H1 (cell line): Measurements from ENCODE around the gene CCDC71. TPM values are rescaled to one million over a fixed set of nuclear protein-coding genes. Genes with fewer than 3 reads are reported as not detected.

ENCODE experiments used
- BRCA1 ChIP-seq: IDR thresholded peaks from 2 replicates; pipeline ENCODE4 v1.6.1; 2012; ENCODE audit warnings: low read depth, low read length, improper control_type of control experiment
- CBX8 ChIP-seq: fragments of 300-800, 300-1000 bp; sonication (generic); IDR thresholded peaks from 2 replicates; pipeline ENCODE4 v1.7.1; 2016; ENCODE audit warnings: low read depth, low read length, borderline replicate concordance
- CHD1 ChIP-seq: IDR thresholded peaks from 2 replicates; pipeline ENCODE4 v1.6.1; 2012; ENCODE audit warnings: low read depth, low read length, improper control_type of control experiment
- EGR1 ChIP-seq: IDR thresholded peaks from 2 replicates; pipeline ENCODE4 v1.6.1; 2011; ENCODE audit warnings: low read depth, low read length, borderline replicate concordance
- KDM4A ChIP-seq: IDR thresholded peaks from one replicate; pipeline ENCODE4 v1.7.1; 2012; ENCODE audit warnings: low read depth, mild to moderate bottlenecking, moderate library complexity, low read length, inconsistent platforms; ENCODE audit not compliant: severe bottlenecking
- POLR2A ChIP-seq, 2 experiments: IDR thresholded peaks; 1 replicate in 1 of 2; 2 replicates in 1 of 2; pipeline ENCODE4 v1.6.1; 2011; ENCODE audit warnings: low read depth in 2 of 2, low read length in 2 of 2, mild to moderate bottlenecking in 2 of 2; ENCODE audit errors: control extremely low read depth in 1 of 2
- POLR2AphosphoS5 ChIP-seq: IDR thresholded peaks from 2 replicates; pipeline ENCODE4 v1.6.1; 2011; ENCODE audit warnings: low read depth, low read length
- POU5F1 ChIP-seq: IDR thresholded peaks from 2 replicates; pipeline ENCODE4 v1.6.1; 2011; ENCODE audit warnings: low read depth, mild to moderate bottlenecking, low read length, moderate library complexity
- SP4 ChIP-seq: IDR thresholded peaks from 2 replicates; pipeline ENCODE4 v1.6.1; 2012; ENCODE audit warnings: low read length, inconsistent platforms
- TAF7 ChIP-seq: optimal IDR thresholded peaks from 2 replicates; pipeline ENCODE3; 2011; ENCODE audit warnings: low read depth, mild to moderate bottlenecking, inconsistent platforms, low read length, moderate library complexity, borderline replicate concordance
- polyA plus RNA-seq, 7 experiments: library from polyadenylated mRNA; depleted of rRNA in 3 of 7; stranded (reverse) in 5 of 7; unstranded in 2 of 7; fragments of >200 nt in 5 of 7; fragments of 200-250 nt in 2 of 7; gene quantifications; 1 replicate in 5 of 7; 2 replicates in 1 of 7; 4 replicates in 1 of 7; pipeline versions ENCODE4 v1.2.1 to v1.2.3, GENCODE V29; 2011 to 2013; ENCODE audit warnings: missing spikeins in 2 of 7, mixed read lengths in 2 of 7
- total RNA-seq: library from RNA; stranded (reverse); fragmentation: NEBNext Ultra II Directional; extraction: Animal tissue kit (Norgen Biotek cat#: 25700); gene quantifications from 2 replicates; pipeline ENCODE4 v1.2.1, GENCODE V29; 2021

CCDC71 gene
- total and polyA plus RNA-seq, 2 of the 8 experiments (the other 6 are each of a cell fraction or from before 2014, with no cell fraction given), result 26.7 to 57.4 TPM

DNA sequence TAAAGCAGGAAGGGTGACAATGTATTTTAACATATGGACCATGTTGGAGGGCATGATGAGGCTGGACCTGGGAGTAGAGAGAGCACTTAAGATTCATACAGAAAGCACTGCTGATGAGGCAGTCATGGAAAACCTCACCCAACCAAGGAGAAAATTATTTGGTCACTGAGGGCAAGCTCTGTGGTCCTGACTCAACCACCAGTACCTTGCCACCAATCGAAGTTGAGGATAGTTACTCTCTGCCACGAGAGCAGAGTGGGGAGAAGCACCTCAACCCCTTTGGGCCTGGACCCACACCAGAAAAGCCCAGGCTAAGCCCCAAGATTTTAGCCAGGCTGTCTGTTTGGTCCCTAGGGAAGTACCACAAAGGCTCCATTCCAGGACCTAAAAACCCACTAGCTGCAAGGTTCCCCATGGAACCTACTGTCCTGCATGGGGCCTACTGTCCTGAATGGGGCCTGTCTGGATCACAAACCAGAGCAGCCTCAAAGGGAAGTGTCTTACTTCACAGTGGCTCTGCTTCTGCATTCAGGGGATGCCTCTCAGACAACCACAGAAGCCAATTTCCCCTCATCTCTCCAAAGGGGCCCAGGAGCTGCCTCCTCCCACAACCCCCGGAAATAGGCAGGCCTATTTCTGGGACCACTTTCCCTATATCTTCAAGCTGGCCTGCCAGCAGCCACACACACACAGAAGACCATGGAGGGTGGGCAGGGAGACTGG lies 4.2 kb downstream of the CCDC71 start (continued):
- TF ChIP-seq EGR1, result no peak
- TF ChIP-seq KDM4A, result no peak
- TF ChIP-seq TAF7, result no peak
- TF ChIP-seq BRCA1, result no peak
- TF ChIP-seq SP4, result no peak
- no peak for TF ChIP-seq CHD1
- no peak for TF ChIP-seq POLR2AphosphoS5
- TF ChIP-seq POU5F1, result no peak
- no peak for TF ChIP-seq CBX8
- no peak for TF ChIP-seq POLR2A (IDR thresholded peaks at IDR 0.05; ENCODE audit: control extremely low read depth in 1 of 2, low read depth in 2 of 2, low read length in 2 of 2)
